IMR-90 (cell line): Measurements from ENCODE around the gene NFIA. TPM values are rescaled to one million over a fixed set of nuclear protein-coding genes. Genes with fewer than 3 reads are reported as not detected.

ENCODE experiments used
- ATAC-seq: fragments of 200-7000 bp; cut with Tn5 transposase; 2 replicates; pipeline ENCODE4 v1.9.1; 2020; ENCODE audit warnings: low read depth, mild to moderate bottlenecking, moderate library complexity
- BruUV-seq: library from RNA; stranded (reverse); fragments of 400-500 nt; replicated peaks from 2 replicates; lab custom pipeline; 2021; lab: Mats Ljungman, UMichigan
- CTCF ChIA-PET: fragments of 300-600 bp; formaldehyde crosslinking; extraction: SDS; loops from one replicate; lab custom pipeline; 2021; ENCODE audit warnings: antibody characterized with exemption; lab: Yijun Ruan, JAX
- POLR2A ChIA-PET: fragments of 300-600 bp; sonication (Branson Sonifier 250); formaldehyde crosslinking; loops from one replicate; lab custom pipeline; 2022; ENCODE audit warnings: antibody characterized with exemption; ENCODE audit not compliant: unreplicated experiment; lab: Charles Lee
- DNase-seq: peaks from one replicate; pipeline ENCODE4 v3.0.0; 2013
- H2AFZ ChIP-seq: replicated peaks from 2 replicates; pipeline ENCODE3; 2013; ENCODE audit warnings: low read length, mild to moderate bottlenecking; ENCODE audit not compliant: poor library complexity
- H2AK5ac ChIP-seq: 2 replicates; pipeline ENCODE4 v1.6.1; 2013; ENCODE audit warnings: low read depth, low read length, inconsistent platforms
- H2AK9ac ChIP-seq: replicated peaks from 2 replicates; pipeline ENCODE3; 2013; ENCODE audit warnings: mild to moderate bottlenecking, low read depth, low read length, moderate library complexity; ENCODE audit not compliant: poor library complexity
- H2BK120ac ChIP-seq: 2 replicates; pipeline ENCODE4 v1.6.1; 2013; ENCODE audit warnings: low read depth, low read length, inconsistent platforms
- H2BK15ac ChIP-seq: 3 replicates; pipeline ENCODE4 v1.6.1; 2013; ENCODE audit warnings: low read depth, low read length, inconsistent platforms
- H2BK20ac ChIP-seq: 2 replicates; pipeline ENCODE4 v1.6.1; 2013; ENCODE audit warnings: low read depth, mild to moderate bottlenecking, inconsistent platforms, low read length, moderate library complexity
- H2BK5ac ChIP-seq: 2 replicates; pipeline ENCODE4 v1.6.1; 2013; ENCODE audit warnings: mild to moderate bottlenecking, low read depth, low read length, inconsistent platforms; ENCODE audit not compliant: poor library complexity, severe bottlenecking
- H3K14ac ChIP-seq: replicated peaks from 2 replicates; pipeline ENCODE4 v1.6.1; 2013; ENCODE audit warnings: low read depth, low read length, inconsistent platforms
- H3K18ac ChIP-seq: 2 replicates; pipeline ENCODE4 v1.6.1; 2013; ENCODE audit warnings: low read depth, low read length, control low read depth
- H3K23ac ChIP-seq: 2 replicates; pipeline ENCODE4 v1.6.1; 2013; ENCODE audit warnings: low read depth, low read length, inconsistent platforms
- H3K27ac ChIP-seq: 2 replicates; pipeline ENCODE4 v1.5.1; 2013; ENCODE audit warnings: mild to moderate bottlenecking, control low read depth, low read length; ENCODE audit not compliant: insufficient read depth
- H3K27me3 ChIP-seq: 2 replicates; pipeline ENCODE4 v1.6.1; 2013; ENCODE audit warnings: low read length; ENCODE audit not compliant: control insufficient read depth, insufficient read depth
- H3K36me3 ChIP-seq: 2 replicates; pipeline ENCODE4 v1.6.1; 2013; ENCODE audit warnings: low read length, mixed read lengths; ENCODE audit not compliant: control insufficient read depth, insufficient read depth
- H3K4ac ChIP-seq: 2 replicates; pipeline ENCODE4 v1.6.1; 2013; ENCODE audit warnings: low read depth, low read length, inconsistent platforms
- H3K4me1 ChIP-seq: 2 replicates; pipeline ENCODE4 v1.6.1; 2013; ENCODE audit warnings: low read length, mixed read lengths; ENCODE audit not compliant: control insufficient read depth, insufficient read depth
- H3K4me2 ChIP-seq: 2 replicates; pipeline ENCODE4 v1.6.1; 2013; ENCODE audit warnings: low read depth, mild to moderate bottlenecking, control low read depth, low read length, moderate library complexity
- H3K4me3 ChIP-seq: 2 replicates; pipeline ENCODE4 v1.5.1; 2013; ENCODE audit warnings: low read depth, mild to moderate bottlenecking, control low read depth, low read length, moderate library complexity; ENCODE audit not compliant: insufficient read depth
- H3K56ac ChIP-seq: 2 replicates; pipeline ENCODE4 v1.6.1; 2013; ENCODE audit warnings: low read length, inconsistent platforms; ENCODE audit not compliant: insufficient read depth; ENCODE audit errors: extremely low read depth
- H3K79me1 ChIP-seq, 2 experiments: 2 replicates each; pipeline ENCODE4 v1.6.1; 2013; ENCODE audit warnings: low read length in 2 of 2, inconsistent platforms in 1 of 2, low read depth in 1 of 2
- H3K9ac ChIP-seq: 2 replicates; pipeline ENCODE4 v1.6.1; 2013; ENCODE audit warnings: low read depth, low read length, control low read depth
- H3K9me1 ChIP-seq: 2 replicates; pipeline ENCODE4 v1.6.1; 2013; ENCODE audit warnings: low read length, inconsistent platforms; ENCODE audit not compliant: insufficient read depth
- H3K9me3 ChIP-seq: 2 replicates; pipeline ENCODE4 v1.6.1; 2013; ENCODE audit warnings: low read length; ENCODE audit not compliant: control insufficient read depth, insufficient read depth
- H4K20me1 ChIP-seq: 2 replicates; pipeline ENCODE4 v1.6.1; 2013; ENCODE audit warnings: low read length, inconsistent platforms; ENCODE audit not compliant: insufficient read depth
- H4K5ac ChIP-seq: 2 replicates; pipeline ENCODE4 v1.6.1; 2013; ENCODE audit warnings: mild to moderate bottlenecking, low read depth, low read length, control low read depth
- H4K8ac ChIP-seq, 2 experiments: 2 replicates each; pipeline ENCODE4 v1.6.1; 2013; ENCODE audit warnings: low read depth in 2 of 2, low read length in 2 of 2, control low read depth in 1 of 2, inconsistent platforms in 1 of 2
- H4K91ac ChIP-seq: 2 replicates; pipeline ENCODE4 v1.6.1; 2013; ENCODE audit warnings: low read depth, low read length, inconsistent platforms; ENCODE audit not compliant: insufficient read depth
- CHD1 ChIP-seq: IDR thresholded peaks from 2 replicates; pipeline ENCODE4 v1.6.1; 2012; ENCODE audit warnings: low read depth, low read length, improper control_type of control experiment
- FOS ChIP-seq: fragments of 150-350 bp; IDR thresholded peaks from 2 replicates; pipeline ENCODE4 v1.6.1; 2016; ENCODE audit warnings: low read depth, low read length
- SMC3 ChIP-seq: fragments of 150-350 bp; IDR thresholded peaks from 2 replicates; pipeline ENCODE4 v1.6.1; 2016; ENCODE audit warnings: low read depth, mild to moderate bottlenecking, antibody characterized with exemption, low read length, moderate library complexity
- WGBS, 2 experiments: methylation state at CpG; one replicate each; pipeline versions ENCODE4 v1.1.5 to v1.1.7; 2013; ENCODE audit warnings: missing lambda C conversion rate in 2 of 2; ENCODE audit not compliant: insufficient read length in 1 of 2; ENCODE audit errors: extremely low coverage in 2 of 2; 5-methylcytosine and 5-hydroxymethylcytosine counted together
- dilution Hi-C: fragments of 300-500 bp; cut with HindIII; formaldehyde crosslinking; loops from one replicate; pipeline ENCODE4 v1.14.3; 2018; ENCODE audit warnings: low sequenced_read_pairs; ENCODE audit not compliant: unreplicated experiment
- in situ Hi-C: fragments of 300-500 bp; cut with MboI; formaldehyde crosslinking; loops from 3 replicates; pipeline ENCODE4 v1.14.3; 2019; ENCODE audit warnings: low sequenced_read_pairs, inconsistent platforms, mixed read lengths
- intact Hi-C: fragments of 100-400 bp; cut with micrococcal nuclease; formaldehyde crosslinking; loops from 2 replicates; pipeline ENCODE4 v1.10.0; 2022
- polyA plus RNA-seq, 3 experiments: library from polyadenylated mRNA; depleted of rRNA; stranded (reverse); fragments of >200 nt; gene quantifications; 2 replicates each; pipeline ENCODE4 v1.2.3, GENCODE V29; 2012; ENCODE audit warnings: low replicate concordance in 1 of 3
- total RNA-seq: library from RNA; depleted of rRNA; stranded (reverse); fragments of >200 nt; gene quantifications from 2 replicates; pipeline ENCODE4 v1.2.3, GENCODE V29; 2012
- TF ChIP-seq, protein P1 (sequence below): fragments of 150-350 bp; IDR thresholded peaks from 2 replicates; pipeline ENCODE4 v1.6.1; 2017; ENCODE audit warnings: mild to moderate bottlenecking, antibody characterized with exemption, low read length, low read depth
- TF ChIP-seq, protein P2 (sequence below): fragments of 150-350 bp; IDR thresholded peaks from 2 replicates; pipeline ENCODE4 v1.6.1; 2016; ENCODE audit warnings: low read depth, mild to moderate bottlenecking, low read length, moderate library complexity, borderline replicate concordance

NFIA gene
- total and polyA plus RNA-seq, 2 of the 4 experiments (the other 2 are of a cell fraction) = 1.6 to 2.2 TPM

DNA sequence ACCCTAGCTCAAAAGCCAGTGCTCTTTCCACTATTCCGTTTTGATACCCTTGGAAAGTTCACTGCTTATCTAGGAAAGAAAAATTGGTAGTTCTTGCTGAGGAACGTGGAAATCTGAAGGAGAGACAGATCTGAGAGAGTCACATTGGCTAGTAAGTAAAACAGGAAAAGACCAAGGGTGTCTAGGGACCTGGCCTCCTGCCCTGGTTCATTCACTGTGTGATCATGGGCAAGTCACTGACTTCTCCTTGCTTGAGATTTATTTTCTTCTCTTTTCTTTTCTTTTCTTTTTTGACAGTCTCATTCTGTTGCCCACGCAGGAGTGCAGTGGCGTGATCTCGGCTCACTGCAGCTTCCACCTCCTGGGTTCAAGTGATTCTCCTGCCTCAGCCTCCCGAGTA lies 90.8 kb downstream of the NFIA start:
- WGBS, 2 experiments = no CpG with 5 or more reads among the region's 6 CpGs
- POLR2A ChIA-PET = no interaction called here
- Histone ChIP-seq H3K14ac (no peak overlapping the region), H4K5ac (no peak overlapping the region), H2BK5ac (no peak overlapping the region), H4K20me1 (no peaks in the 10 kb centered on the region), H2AK9ac (no peak overlapping the region), H2AFZ (no peak overlapping the region), H3K79me1 (no peaks in the 10 kb centered on the region), H3K56ac (no peak overlapping the region), H3K27ac (no peak overlapping the region), H4K91ac (no peak overlapping the region), H2BK15ac (no peak overlapping the region), H3K27me3 (no peaks in the 10 kb centered on the region), H3K4me3 (no peak overlapping the region), H3K23ac (no peak overlapping the region), H3K36me3 (no peaks in the 10 kb centered on the region), H2BK120ac (no peak overlapping the region), H3K4ac (no peak overlapping the region), H2BK20ac (no peak overlapping the region), H4K8ac (no peak overlapping the region), H3K9me1 (no peaks in the 10 kb centered on the region), H2AK5ac (no peak overlapping the region), H3K18ac (no peak overlapping the region), H3K4me1 (peaks cover 6% of the 10 kb centered on the region), H3K9ac (no peak overlapping the region), H3K9me3 (no peaks in the 10 kb centered on the region), H3K4me2 (no peak overlapping the region)
- DNase-seq (no peak), ATAC-seq (no peak)
- CTCF ChIA-PET = no interaction called here
- in situ Hi-C loops = no loop called here
- intact Hi-C loops = no loop called here
- TF ChIP-seq FOS (no peak), CHD1 (no peak), SMC3 (no peak)
- TF ChIP-seq, protein P1, sequence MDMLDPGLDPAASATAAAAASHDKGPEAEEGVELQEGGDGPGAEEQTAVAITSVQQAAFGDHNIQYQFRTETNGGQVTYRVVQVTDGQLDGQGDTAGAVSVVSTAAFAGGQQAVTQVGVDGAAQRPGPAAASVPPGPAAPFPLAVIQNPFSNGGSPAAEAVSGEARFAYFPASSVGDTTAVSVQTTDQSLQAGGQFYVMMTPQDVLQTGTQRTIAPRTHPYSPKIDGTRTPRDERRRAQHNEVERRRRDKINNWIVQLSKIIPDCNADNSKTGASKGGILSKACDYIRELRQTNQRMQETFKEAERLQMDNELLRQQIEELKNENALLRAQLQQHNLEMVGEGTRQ = no peak
- TF ChIP-seq, protein P2, sequence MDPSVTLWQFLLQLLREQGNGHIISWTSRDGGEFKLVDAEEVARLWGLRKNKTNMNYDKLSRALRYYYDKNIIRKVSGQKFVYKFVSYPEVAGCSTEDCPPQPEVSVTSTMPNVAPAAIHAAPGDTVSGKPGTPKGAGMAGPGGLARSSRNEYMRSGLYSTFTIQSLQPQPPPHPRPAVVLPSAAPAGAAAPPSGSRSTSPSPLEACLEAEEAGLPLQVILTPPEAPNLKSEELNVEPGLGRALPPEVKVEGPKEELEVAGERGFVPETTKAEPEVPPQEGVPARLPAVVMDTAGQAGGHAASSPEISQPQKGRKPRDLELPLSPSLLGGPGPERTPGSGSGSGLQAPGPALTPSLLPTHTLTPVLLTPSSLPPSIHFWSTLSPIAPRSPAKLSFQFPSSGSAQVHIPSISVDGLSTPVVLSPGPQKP = no peak
- BruUV-seq = no TSS peak
- dilution Hi-C loops = no loop called here
